ENCODE measurements around the gene B3GNT5. TPM values are rescaled to one million over a fixed set of nuclear protein-coding genes. Genes with fewer than 3 reads are reported as not detected.

B3GNT5 gene, protein sequence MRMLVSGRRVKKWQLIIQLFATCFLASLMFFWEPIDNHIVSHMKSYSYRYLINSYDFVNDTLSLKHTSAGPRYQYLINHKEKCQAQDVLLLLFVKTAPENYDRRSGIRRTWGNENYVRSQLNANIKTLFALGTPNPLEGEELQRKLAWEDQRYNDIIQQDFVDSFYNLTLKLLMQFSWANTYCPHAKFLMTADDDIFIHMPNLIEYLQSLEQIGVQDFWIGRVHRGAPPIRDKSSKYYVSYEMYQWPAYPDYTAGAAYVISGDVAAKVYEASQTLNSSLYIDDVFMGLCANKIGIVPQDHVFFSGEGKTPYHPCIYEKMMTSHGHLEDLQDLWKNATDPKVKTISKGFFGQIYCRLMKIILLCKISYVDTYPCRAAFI
- 20.4 and 32.1 TPM in 2 replicates for total RNA-seq

DNA sequence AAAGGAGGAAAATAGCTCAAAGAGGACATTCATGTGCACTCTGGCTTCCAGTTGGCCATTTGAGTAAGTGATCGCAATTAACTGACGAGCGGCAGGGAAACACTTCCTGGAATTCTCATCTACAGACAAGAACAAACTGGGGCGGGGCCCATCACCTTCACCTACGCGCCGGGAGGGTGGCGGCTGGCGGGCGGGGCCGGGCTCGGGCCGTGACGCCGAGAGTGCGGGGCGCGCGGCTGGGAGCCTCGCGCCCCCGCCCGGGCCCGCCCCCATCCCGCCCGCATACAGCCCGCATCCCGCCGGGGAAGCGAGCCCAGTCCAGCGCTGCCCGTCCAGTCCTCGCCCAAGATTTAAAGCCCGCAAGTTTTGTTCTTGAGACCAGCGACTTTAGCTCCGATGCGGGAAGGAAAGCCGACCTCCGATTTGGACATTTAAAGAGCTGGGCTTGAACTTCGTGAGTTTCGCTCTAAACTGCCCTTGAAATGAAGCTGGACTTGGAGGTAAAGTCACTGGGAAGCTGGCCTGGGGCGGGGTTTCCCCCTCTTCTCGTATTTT, at the start of gene B3GNT5:
Gene B3GNT5, plus strand, starts transcription at position 281 of the 555 bp plus-strand sequence. CDS start 16,546 bp downstream, outside the sequence.

Other genes with a start within 250 kb of the B3GNT5 start
- gene MCCC1, start 153.8 kb upstream of the B3GNT5 start, total RNA-seq = 10.1 and 17.8 TPM in 2 replicates
- gene LAMP3, start 90.5 kb upstream of the B3GNT5 start, total RNA-seq = 0.08 and 0.52 TPM in 2 replicates
- 0.52 and 1.4 TPM in 2 replicates for gene MCF2L2, start 175.4 kb downstream of the B3GNT5 start, total RNA-seq